Calu3 (cell line): ENCODE data around the gene USP40. TPM values are rescaled to one million over a fixed set of nuclear protein-coding genes. Genes with fewer than 3 reads are reported as not detected.

Experiments
- BruUV-seq: library from RNA; stranded (reverse); fragments of 400-500 nt; replicated peaks from 2 replicates; lab custom pipeline; 2021; lab: Mats Ljungman, UMichigan
- CTCF ChIA-PET: fragments of 300-600 bp; sonication (Branson Sonifier 250); formaldehyde crosslinking; loops from one replicate; lab custom pipeline; 2022; ENCODE audit warnings: antibody characterized with exemption; lab: Charles Lee
- DNase-seq: peaks from one replicate; pipeline ENCODE4 v3.0.0; 2022
- H3K27ac Mint-ChIP-seq: one replicate; pipeline ENCODE4 v1.8.0; 2022; ENCODE audit warnings: mixed read lengths; ENCODE audit not compliant: unreplicated experiment
- H3K27me3 Mint-ChIP-seq: one replicate; pipeline ENCODE4 v1.8.0; 2022; ENCODE audit warnings: mixed read lengths; ENCODE audit not compliant: unreplicated experiment
- H3K36me3 Mint-ChIP-seq: one replicate; pipeline ENCODE4 v1.8.0; 2022; ENCODE audit warnings: mild to moderate bottlenecking, moderate library complexity, mixed read lengths; ENCODE audit not compliant: insufficient read depth, unreplicated experiment
- H3K4me1 Mint-ChIP-seq: one replicate; pipeline ENCODE4 v1.8.0; 2022; ENCODE audit warnings: mild to moderate bottlenecking, low read depth, mixed read lengths; ENCODE audit not compliant: unreplicated experiment
- H3K4me3 Mint-ChIP-seq: one replicate; pipeline ENCODE4 v1.8.0; 2022; ENCODE audit warnings: mild to moderate bottlenecking, low read depth, moderate library complexity, mixed read lengths; ENCODE audit not compliant: unreplicated experiment
- H3K9me3 Mint-ChIP-seq: one replicate; pipeline ENCODE4 v1.8.0; 2022; ENCODE audit warnings: low read depth, mixed read lengths; ENCODE audit not compliant: unreplicated experiment
- intact Hi-C: fragments of 100-400 bp; cut with micrococcal nuclease; formaldehyde crosslinking; loops from one replicate; pipeline ENCODE4 v1.10.0; 2022; ENCODE audit not compliant: unreplicated experiment
- total RNA-seq: library from RNA; stranded (reverse); gene quantifications from 2 replicates; pipeline ENCODE4 v1.2.3, GENCODE V29; 2022
- TF ChIP-seq, protein P1 (sequence below): fragments of 200-600 bp; IDR thresholded peaks from one replicate; pipeline ENCODE4 v1.8.0; 2022; ENCODE audit warnings: antibody characterized with exemption; ENCODE audit not compliant: unreplicated experiment

The USP40 gene
- total RNA-seq, 1 experiment from 2014 or later, result 44.2 TPM

DNA sequence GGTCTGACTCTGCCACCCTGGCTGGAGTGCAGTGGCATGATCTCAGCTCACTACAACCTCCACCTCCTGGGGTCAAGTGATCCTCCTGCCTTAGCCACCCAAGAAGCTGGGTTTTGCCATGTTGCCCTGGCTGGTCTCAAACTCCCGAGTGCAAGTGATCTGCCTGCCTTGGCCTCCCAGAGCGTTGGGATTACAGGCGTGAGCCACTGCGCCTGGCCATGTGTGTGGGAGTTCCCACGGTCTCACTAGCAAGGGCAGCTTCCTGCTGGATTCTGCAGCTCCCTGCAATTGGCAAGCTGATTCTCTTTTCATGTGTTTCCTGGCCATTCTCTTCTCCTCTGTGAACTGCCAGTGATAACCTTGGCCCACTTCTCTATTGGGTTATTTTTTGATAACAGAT, 84.0 kb downstream of the USP40 start:
- Mint-ChIP-seq H3K27ac (no peak overlapping the region), H3K36me3 (peaks cover 32% of the 10 kb centered on the region), H3K9me3 (no peaks in the 10 kb centered on the region), H3K27me3 (no peaks in the 10 kb centered on the region), H3K4me3 (no peak overlapping the region), H3K4me1 (peaks cover 20% of the 10 kb centered on the region)
- no TSS peak for BruUV-seq
- DNase-seq, result no peak
- TF ChIP-seq, protein P1, sequence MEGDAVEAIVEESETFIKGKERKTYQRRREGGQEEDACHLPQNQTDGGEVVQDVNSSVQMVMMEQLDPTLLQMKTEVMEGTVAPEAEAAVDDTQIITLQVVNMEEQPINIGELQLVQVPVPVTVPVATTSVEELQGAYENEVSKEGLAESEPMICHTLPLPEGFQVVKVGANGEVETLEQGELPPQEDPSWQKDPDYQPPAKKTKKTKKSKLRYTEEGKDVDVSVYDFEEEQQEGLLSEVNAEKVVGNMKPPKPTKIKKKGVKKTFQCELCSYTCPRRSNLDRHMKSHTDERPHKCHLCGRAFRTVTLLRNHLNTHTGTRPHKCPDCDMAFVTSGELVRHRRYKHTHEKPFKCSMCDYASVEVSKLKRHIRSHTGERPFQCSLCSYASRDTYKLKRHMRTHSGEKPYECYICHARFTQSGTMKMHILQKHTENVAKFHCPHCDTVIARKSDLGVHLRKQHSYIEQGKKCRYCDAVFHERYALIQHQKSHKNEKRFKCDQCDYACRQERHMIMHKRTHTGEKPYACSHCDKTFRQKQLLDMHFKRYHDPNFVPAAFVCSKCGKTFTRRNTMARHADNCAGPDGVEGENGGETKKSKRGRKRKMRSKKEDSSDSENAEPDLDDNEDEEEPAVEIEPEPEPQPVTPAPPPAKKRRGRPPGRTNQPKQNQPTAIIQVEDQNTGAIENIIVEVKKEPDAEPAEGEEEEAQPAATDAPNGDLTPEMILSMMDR, result no peak
- intact Hi-C loops, result no loop called here
- CTCF ChIA-PET, result no interaction called here

DNA sequence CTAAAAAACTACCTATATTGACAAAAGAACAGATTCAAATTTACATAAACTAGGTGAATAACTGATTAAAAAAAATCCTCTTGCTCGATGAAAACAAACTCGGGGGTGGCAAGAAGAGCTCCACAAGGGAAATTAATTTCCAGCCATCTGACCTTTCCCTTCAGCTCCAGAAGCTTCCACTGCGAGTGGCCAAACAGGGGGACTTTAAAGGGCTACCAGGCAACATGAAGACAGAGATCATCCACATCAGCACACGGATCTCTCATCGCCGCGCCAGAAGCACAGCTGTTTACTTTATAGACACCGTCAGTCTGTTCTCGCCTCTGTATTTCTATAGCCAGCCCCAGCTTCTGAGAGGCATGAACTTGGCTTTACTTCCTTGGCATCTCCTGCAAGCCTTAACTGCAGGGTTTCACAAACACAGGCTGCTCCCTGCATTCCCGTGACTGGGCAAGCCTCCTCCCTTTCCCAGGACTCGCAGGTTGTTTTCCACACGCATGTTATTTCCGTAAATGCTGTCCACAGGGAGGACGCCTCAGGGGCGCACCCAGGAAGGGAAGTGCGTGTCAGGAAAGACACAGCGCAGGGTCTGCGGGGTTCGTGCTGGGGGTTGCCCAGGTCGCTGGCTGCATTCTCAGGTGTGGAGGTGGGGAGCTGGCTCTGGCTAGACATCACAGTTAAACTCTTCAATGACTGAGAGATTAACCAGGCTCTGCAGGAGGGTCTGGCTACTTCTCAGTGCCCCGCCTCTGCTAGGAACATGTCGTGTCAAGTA, 85.0 kb downstream of the USP40 start:
- H3K4me3 Mint-ChIP-seq, result no peak overlapping the region
- H3K4me1 Mint-ChIP-seq, result peaks cover 12% of the 10 kb centered on the region
- no TSS peak for BruUV-seq
- H3K36me3 Mint-ChIP-seq, result peaks cover 36% of the 10 kb centered on the region
- H3K27me3 Mint-ChIP-seq, result no peaks in the 10 kb centered on the region
- CTCF ChIA-PET, result no interaction called here
- TF ChIP-seq, protein P1, result no peak
- H3K27ac Mint-ChIP-seq, result no peak overlapping the region
- H3K9me3 Mint-ChIP-seq, result no peaks in the 10 kb centered on the region
- intact Hi-C loops, result no loop called here
- no peak for DNase-seq

DNA sequence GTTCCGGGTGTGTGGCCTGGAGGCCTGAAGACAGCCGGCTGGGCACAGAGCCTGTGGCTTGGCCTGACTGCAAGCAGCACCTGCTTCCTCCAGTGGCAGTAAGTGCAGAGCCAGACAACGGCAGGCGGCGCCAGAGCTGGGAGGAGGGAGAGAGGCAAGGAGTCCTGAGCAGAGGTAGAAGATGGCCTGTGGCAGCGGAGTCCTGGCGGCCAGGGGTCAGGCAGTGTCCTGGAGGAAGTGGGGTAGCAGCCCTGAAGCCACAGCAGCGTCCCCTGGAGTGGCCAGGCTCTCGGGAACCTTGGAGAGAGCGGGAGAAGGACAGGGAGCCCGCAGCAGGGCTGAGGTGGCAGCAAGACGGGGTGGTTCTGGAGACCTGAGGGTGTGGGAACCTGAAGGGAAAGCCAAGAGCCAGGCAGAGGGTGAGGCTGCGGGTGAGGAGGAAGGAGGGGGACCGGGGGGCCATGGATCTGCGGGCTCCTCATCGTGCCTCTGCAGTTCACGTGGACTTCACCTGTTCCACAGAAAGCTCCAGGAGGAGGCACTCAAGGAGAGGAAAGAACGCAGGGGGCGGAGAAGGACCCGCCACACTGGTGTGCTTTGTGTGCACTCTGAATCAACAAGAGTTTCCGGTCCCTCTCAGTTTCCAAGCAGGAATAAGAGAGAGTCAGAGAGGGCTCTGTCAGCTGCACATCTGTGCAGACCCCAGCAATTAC, 85.9 kb downstream of the USP40 start:
- no TSS peak for BruUV-seq
- Mint-ChIP-seq H3K27ac (no peak overlapping the region), H3K4me1 (peaks cover 3% of the 10 kb centered on the region), H3K36me3 (peaks cover 36% of the 10 kb centered on the region), H3K4me3 (no peak overlapping the region), H3K27me3 (no peaks in the 10 kb centered on the region), H3K9me3 (no peaks in the 10 kb centered on the region)
- DNase-seq, result no peak
- TF ChIP-seq, protein P1, result no peak
- intact Hi-C loops, result no loop called here
- CTCF ChIA-PET, result no interaction called here

DNA sequence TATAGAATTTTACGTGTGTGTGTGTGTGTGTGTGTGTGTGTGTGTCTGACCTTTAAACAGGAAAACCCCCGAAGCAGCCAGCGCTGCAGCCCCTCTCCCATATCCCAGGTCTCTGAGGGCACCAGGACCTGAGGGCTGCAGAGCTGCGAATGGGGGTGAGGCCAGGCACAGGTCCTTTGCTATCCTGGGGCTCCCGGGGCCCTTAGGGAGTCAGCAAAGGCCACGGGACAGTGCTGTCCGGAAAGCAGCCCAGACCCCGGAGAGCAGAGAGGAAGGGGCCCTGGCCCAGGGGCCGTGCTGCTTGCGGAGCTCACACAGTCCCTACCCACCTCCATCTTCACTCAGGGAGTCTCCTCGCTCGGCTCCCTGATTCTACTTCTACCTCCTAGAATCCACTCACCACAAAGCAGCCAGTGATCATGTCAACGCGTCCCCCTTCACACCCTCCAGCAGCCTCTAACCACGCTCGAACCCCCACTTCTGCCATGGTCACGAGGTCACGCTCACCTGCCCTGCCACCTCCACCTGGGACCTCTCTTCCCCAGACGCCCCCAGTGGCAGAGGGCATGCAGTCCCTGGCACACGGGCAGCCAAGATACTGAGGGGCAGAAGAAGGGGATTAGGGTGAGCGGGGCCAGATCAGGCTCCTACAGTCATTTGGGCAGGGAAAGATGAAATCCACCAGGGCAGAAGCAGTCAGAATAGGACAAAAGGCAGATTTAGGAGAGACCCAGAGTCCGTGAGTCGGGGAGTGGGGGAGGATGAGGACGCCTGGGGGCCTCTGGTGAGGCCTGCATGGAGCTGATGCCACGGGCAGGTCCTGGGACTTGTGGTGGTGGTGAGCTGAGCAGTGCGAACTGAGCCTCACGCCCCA, 86.7 kb downstream of the USP40 start:
- Mint-ChIP-seq H3K27me3 (no peaks in the 10 kb centered on the region), H3K4me1 (no peaks in the 10 kb centered on the region), H3K27ac (no peak overlapping the region), H3K4me3 (no peak overlapping the region), H3K36me3 (peaks cover 41% of the 10 kb centered on the region), H3K9me3 (no peaks in the 10 kb centered on the region)
- TF ChIP-seq, protein P1, result no peak
- no TSS peak for BruUV-seq
- intact Hi-C loops, result no loop called here
- CTCF ChIA-PET, result interaction anchor here (0.6 kb wide), 1 partner anchor 36 kb away, joined by 4 read pairs; no protein-coding TSS in a partner anchor
- DNase-seq, result no peak
